ENCODE results near the gene CLDN5.

The CLDN5 gene

GRCh38 chr22:19510919-19511341, 13.3 kb downstream of the CLDN5 start:
- no peak overlapping the region for H2BK120ac ChIP-seq (ENCODE audit: low read depth, low read length)
- peaks cover 0 to 22% of the 10 kb centered on the region in 2 experiments for H3K36me3 ChIP-seq (ENCODE audit: control insufficient read depth in 1 of 2, insufficient read depth in 2 of 2, low read depth in 1 of 2, low read length in 2 of 2)
- H2AFZ ChIP-seq (ENCODE audit: low read depth, low read length), result no peak overlapping the region
- H2BK5ac ChIP-seq (ENCODE audit: low read depth, low read length, poor library complexity, severe bottlenecking), result no peak overlapping the region
- no peak overlapping the region for H4K8ac ChIP-seq (ENCODE audit: low read length)
- WGBS, result 100% methylated on average over 1 of the region's 2 CpGs
- no peak overlapping the region for H3K9ac ChIP-seq (ENCODE audit: low read length)
- H3K18ac ChIP-seq (ENCODE audit: low read depth in 1 of 2, low read length in 2 of 2), result no peak overlapping the region
- H2BK15ac ChIP-seq (ENCODE audit: low read depth, poor library complexity, severe bottlenecking), result no peak overlapping the region
- H3K14ac ChIP-seq (ENCODE audit: low read length in 2 of 2), result no peak overlapping the region
- no peaks in the 10 kb centered on the region for H3K27me3 ChIP-seq (ENCODE audit: control insufficient read depth in 1 of 2, insufficient read depth in 1 of 2, low read length in 2 of 2)
- DNase-seq, result no peak
- H2BK12ac ChIP-seq (ENCODE audit: low read length in 2 of 2), result no peak overlapping the region
- H3K4me3 ChIP-seq (ENCODE audit: insufficient read depth in 1 of 2, low read depth in 1 of 2, low read length in 2 of 2), result no peak overlapping the region
- H4K91ac ChIP-seq (ENCODE audit: low read length), result no peak overlapping the region
- H3K23ac ChIP-seq (ENCODE audit: low read length in 2 of 2), result no peak overlapping the region
- no peaks in the 10 kb centered on the region for H3K4me1 ChIP-seq (ENCODE audit: control insufficient read depth, insufficient read depth, low read depth, low read length)
- no peak overlapping the region for H3K4ac ChIP-seq (ENCODE audit: low read depth in 1 of 2, low read length in 2 of 2)
- H2AK5ac ChIP-seq (ENCODE audit: low read length, severe bottlenecking), result no peak overlapping the region
- H3K4me2 ChIP-seq (ENCODE audit: low read length, poor library complexity, severe bottlenecking), result no peak overlapping the region
- peaks cover 10% of the 10 kb centered on the region for H3K9me3 ChIP-seq (ENCODE audit: control insufficient read depth, low read length)
- no peaks in the 10 kb centered on the region for H3K79me1 ChIP-seq (replicated peaks; ENCODE audit: low read length, poor library complexity, severe bottlenecking)
- H3K27ac ChIP-seq (ENCODE audit: low read length, poor library complexity, severe bottlenecking), result no peak overlapping the region

- no peak overlapping the region for H2BK120ac ChIP-seq (ENCODE audit: low read depth, low read length)
- H2AK5ac ChIP-seq (ENCODE audit: low read length, severe bottlenecking), result no peak overlapping the region
Measured at GRCh38 chr22:19509923-19510322, 14.3 kb downstream of the CLDN5 start.

GRCh38 chr22:19509191-19509590, 15.0 kb downstream of the CLDN5 start:
- no peak overlapping the region for H3K14ac ChIP-seq (ENCODE audit: low read length in 2 of 2)
- H2BK15ac ChIP-seq (ENCODE audit: low read depth, poor library complexity, severe bottlenecking), result no peak overlapping the region
- H3K4me2 ChIP-seq (ENCODE audit: low read length, poor library complexity, severe bottlenecking), result no peak overlapping the region
- no peak overlapping the region for H3K4me3 ChIP-seq (ENCODE audit: insufficient read depth in 1 of 2, low read depth in 1 of 2, low read length in 2 of 2)
- H3K4me1 ChIP-seq (ENCODE audit: control insufficient read depth, insufficient read depth, low read depth, low read length), result no peaks in the 10 kb centered on the region
- no peak overlapping the region for H2BK5ac ChIP-seq (ENCODE audit: low read depth, low read length, poor library complexity, severe bottlenecking)
- H3K9me3 ChIP-seq (ENCODE audit: control insufficient read depth, low read length), result peaks cover 10% of the 10 kb centered on the region
- no peak for DNase-seq
- no peak overlapping the region for H3K4ac ChIP-seq (ENCODE audit: low read depth in 1 of 2, low read length in 2 of 2)
- H2AK5ac ChIP-seq (ENCODE audit: low read length, severe bottlenecking), result no peak overlapping the region
- no peak overlapping the region for H2BK120ac ChIP-seq (ENCODE audit: low read depth, low read length)
- no peaks in the 10 kb centered on the region for H3K79me1 ChIP-seq (replicated peaks; ENCODE audit: low read length, poor library complexity, severe bottlenecking)
- H4K91ac ChIP-seq (ENCODE audit: low read length), result no peak overlapping the region
- peaks cover 0 to 20% of the 10 kb centered on the region in 2 experiments for H3K36me3 ChIP-seq (ENCODE audit: control insufficient read depth in 1 of 2, insufficient read depth in 2 of 2, low read depth in 1 of 2, low read length in 2 of 2)
- no peak overlapping the region for H4K8ac ChIP-seq (ENCODE audit: low read length)
- no peak overlapping the region for H3K9ac ChIP-seq (ENCODE audit: low read length)
- H3K18ac ChIP-seq (ENCODE audit: low read depth in 1 of 2, low read length in 2 of 2), result no peak overlapping the region
- H2AFZ ChIP-seq (ENCODE audit: low read depth, low read length), result no peak overlapping the region
- H3K27me3 ChIP-seq (ENCODE audit: control insufficient read depth in 1 of 2, insufficient read depth in 1 of 2, low read length in 2 of 2), result no peaks in the 10 kb centered on the region
- no peak overlapping the region for H2BK12ac ChIP-seq (ENCODE audit: low read length in 2 of 2)
- no peak overlapping the region for H3K23ac ChIP-seq (ENCODE audit: low read length in 2 of 2)
- WGBS, result 96% methylated on average over 3 of the region's 3 CpGs
- H3K27ac ChIP-seq (ENCODE audit: low read length, poor library complexity, severe bottlenecking), result no peak overlapping the region

More at GRCh38 chr22:19509923-19510322, 14.3 kb downstream of the CLDN5 start:
- H3K36me3 ChIP-seq (ENCODE audit: control insufficient read depth in 1 of 2, insufficient read depth in 2 of 2, low read depth in 1 of 2, low read length in 2 of 2), result peaks cover 0 to 23% of the 10 kb centered on the region in 2 experiments
- no peak overlapping the region for H3K23ac ChIP-seq (ENCODE audit: low read length in 2 of 2)
- H2BK15ac ChIP-seq (ENCODE audit: low read depth, poor library complexity, severe bottlenecking), result no peak overlapping the region
- no peak overlapping the region for H2BK5ac ChIP-seq (ENCODE audit: low read depth, low read length, poor library complexity, severe bottlenecking)
- H3K4me1 ChIP-seq (ENCODE audit: control insufficient read depth, insufficient read depth, low read depth, low read length), result no peaks in the 10 kb centered on the region
- no peak overlapping the region for H2BK12ac ChIP-seq (ENCODE audit: low read length in 2 of 2)
- no peak overlapping the region for H3K18ac ChIP-seq (ENCODE audit: low read depth in 1 of 2, low read length in 2 of 2)
- no peak overlapping the region for H2AFZ ChIP-seq (ENCODE audit: low read depth, low read length)
- H3K4me3 ChIP-seq (ENCODE audit: insufficient read depth in 1 of 2, low read depth in 1 of 2, low read length in 2 of 2), result no peak overlapping the region
- 86% methylated on average over 1 of the region's 2 CpGs for WGBS
- no peak overlapping the region for H3K4me2 ChIP-seq (ENCODE audit: low read length, poor library complexity, severe bottlenecking)
- no peak overlapping the region for H4K8ac ChIP-seq (ENCODE audit: low read length)
- no peak overlapping the region for H3K27ac ChIP-seq (ENCODE audit: low read length, poor library complexity, severe bottlenecking)
- H3K27me3 ChIP-seq (ENCODE audit: control insufficient read depth in 1 of 2, insufficient read depth in 1 of 2, low read length in 2 of 2), result no peaks in the 10 kb centered on the region
- no peaks in the 10 kb centered on the region for H3K79me1 ChIP-seq (replicated peaks; ENCODE audit: low read length, poor library complexity, severe bottlenecking)
- H4K91ac ChIP-seq (ENCODE audit: low read length), result no peak overlapping the region
- DNase-seq, result no peak
- no peak overlapping the region for H3K9ac ChIP-seq (ENCODE audit: low read length)
- H3K9me3 ChIP-seq (ENCODE audit: control insufficient read depth, low read length), result peaks cover 10% of the 10 kb centered on the region
- no peak overlapping the region for H3K4ac ChIP-seq (ENCODE audit: low read depth in 1 of 2, low read length in 2 of 2)
- H3K14ac ChIP-seq (ENCODE audit: low read length in 2 of 2), result no peak overlapping the region

GRCh38 chr22:19508024-19508776, 16.0 kb downstream of the CLDN5 start:
- H2BK12ac ChIP-seq (ENCODE audit: low read length in 2 of 2), result no peak overlapping the region
- H3K14ac ChIP-seq (ENCODE audit: low read length in 2 of 2), result no peak overlapping the region
- H2AFZ ChIP-seq (ENCODE audit: low read depth, low read length), result no peak overlapping the region
- H3K9ac ChIP-seq (ENCODE audit: low read length), result no peak overlapping the region
- H4K8ac ChIP-seq (ENCODE audit: low read length), result no peak overlapping the region
- no peak overlapping the region for H2AK5ac ChIP-seq (ENCODE audit: low read length, severe bottlenecking)
- no peak for DNase-seq
- no peaks in the 10 kb centered on the region for H3K4me1 ChIP-seq (ENCODE audit: control insufficient read depth, insufficient read depth, low read depth, low read length)
- H2BK15ac ChIP-seq (ENCODE audit: low read depth, poor library complexity, severe bottlenecking), result no peak overlapping the region
- no peak overlapping the region for H3K18ac ChIP-seq (ENCODE audit: low read depth in 1 of 2, low read length in 2 of 2)
- no peak overlapping the region for H3K4me2 ChIP-seq (ENCODE audit: low read length, poor library complexity, severe bottlenecking)
- WGBS, result 97% methylated on average over 10 of the region's 10 CpGs
- peaks cover under 1% of the 10 kb centered on the region for H3K9me3 ChIP-seq (ENCODE audit: control insufficient read depth, low read length)
- H3K23ac ChIP-seq (ENCODE audit: low read length in 2 of 2), result no peak overlapping the region
- H2BK120ac ChIP-seq (ENCODE audit: low read depth, low read length), result no peak overlapping the region
- no peak overlapping the region for H2BK5ac ChIP-seq (ENCODE audit: low read depth, low read length, poor library complexity, severe bottlenecking)
- no peak overlapping the region for H3K27ac ChIP-seq (ENCODE audit: low read length, poor library complexity, severe bottlenecking)
- H3K36me3 ChIP-seq (ENCODE audit: control insufficient read depth in 1 of 2, insufficient read depth in 2 of 2, low read depth in 1 of 2, low read length in 2 of 2), result peaks cover 0 to 18% of the 10 kb centered on the region in 2 experiments
- H3K79me1 ChIP-seq (replicated peaks; ENCODE audit: low read length, poor library complexity, severe bottlenecking), result no peaks in the 10 kb centered on the region
- H3K4me3 ChIP-seq (ENCODE audit: insufficient read depth in 1 of 2, low read depth in 1 of 2, low read length in 2 of 2), result no peak overlapping the region
- H4K91ac ChIP-seq (ENCODE audit: low read length), result no peak overlapping the region
- no peaks in the 10 kb centered on the region for H3K27me3 ChIP-seq (ENCODE audit: control insufficient read depth in 1 of 2, insufficient read depth in 1 of 2, low read length in 2 of 2)
- H3K4ac ChIP-seq (ENCODE audit: low read depth in 1 of 2, low read length in 2 of 2), result no peak overlapping the region
